K562 (cell line): ENCODE measurements around the gene LRMDA. TPM values are rescaled to one million over a fixed set of nuclear protein-coding genes. Genes with fewer than 3 reads are reported as not detected.

ENCODE experiments used
- CHD7 ChIP-seq: fragments of 200-600 bp; sonication (generic); IDR thresholded peaks from one replicate; pipeline ENCODE4 v1.6.1; 2012; ENCODE audit warnings: mild to moderate bottlenecking, low read depth, low read length, inconsistent platforms
- MBD2 ChIP-seq: sonication (generic); IDR thresholded peaks from 2 replicates; pipeline ENCODE4 v1.6.1; 2016; ENCODE audit warnings: low read depth, borderline replicate concordance
- polyA plus RNA-seq, 8 experiments: library from polyadenylated mRNA; depleted of rRNA in 4 of 8; stranded (reverse) in 5 of 8; unstranded in 3 of 8; fragments of >200 nt; fragmentation: Nextera tagmentation in 2 of 8; fragmentation: Illumina TruSeq in 1 of 8; extraction: Ambion mirVana in 2 of 8; extraction: Trizol in 1 of 8; gene quantifications; 2 replicates each; pipeline versions ENCODE4 v1.2.1 to v1.2.3, GENCODE V29; 2011 to 2014; ENCODE audit warnings: inconsistent platforms in 1 of 8, missing spikeins in 1 of 8
- total RNA-seq, 7 experiments: library from RNA; depleted of rRNA in 6 of 7; stranded (reverse); fragments of >200 nt in 6 of 7; fragmentation: Illumina TruSeq in 2 of 7; extraction: Trizol in 2 of 7; gene quantifications; 2 replicates each; pipeline versions ENCODE4 v1.2.1 to v1.2.3, GENCODE V29; 2011 to 2021; ENCODE audit warnings: low replicate concordance in 1 of 7

The LRMDA gene
- total and polyA plus RNA-seq, 9 of the 15 experiments (the other 6 are each of a cell fraction or from before 2014, with no cell fraction given): 0.25 TPM; not detected in 8

GRCh38 chr10:75647675-75648074 lies 216.3 kb downstream of the LRMDA start (continued):
- no peak for TF ChIP-seq CHD7
- TF ChIP-seq MBD2: no peak
